ENCODE measurements around the gene FCRL5.
"Not testable (repeated sequence)": the region's sequence is repeated elsewhere in the genome, so short reads cannot be mapped to it uniquely, and the experiment has no call there.

FCRL5 gene

GRCh38 chr1:157562515-157562914 lies 10.2 kb upstream of the FCRL5 start:
- no peak overlapping the region for H3K27ac ChIP-seq
- no peak for TF ChIP-seq CTCF (IDR thresholded peaks at IDR 0.05)
- TF ChIP-seq ZFX (IDR thresholded peaks at IDR 0.05; ENCODE audit: borderline replicate concordance) = no peak

- H3K27ac ChIP-seq = no peak overlapping the region
- TF ChIP-seq CTCF (IDR thresholded peaks at IDR 0.05) (no peak), ZFX (IDR thresholded peaks at IDR 0.05; ENCODE audit: borderline replicate concordance) (no peak)
Measured at GRCh38 chr1:157558119-157558518, 5.8 kb upstream of the FCRL5 start.

- not testable (repeated sequence) for H3K27ac ChIP-seq
Measured at GRCh38 chr1:157548081-157548480, 4.2 kb downstream of the FCRL5 start.

GRCh38 chr1:157542676-157543075 lies 9.6 kb downstream of the FCRL5 start:
- no peak overlapping the region for H3K27ac ChIP-seq
- TF ChIP-seq ZFX (IDR thresholded peaks at IDR 0.05; ENCODE audit: borderline replicate concordance) (no peak), CTCF (IDR thresholded peaks at IDR 0.05) (no peak)

GRCh38 chr1:157540852-157541251 lies 11.5 kb downstream of the FCRL5 start:
- no peak overlapping the region for H3K27ac ChIP-seq
- TF ChIP-seq CTCF (IDR thresholded peaks at IDR 0.05) (no peak), ZFX (IDR thresholded peaks at IDR 0.05; ENCODE audit: borderline replicate concordance) (no peak)

GRCh38 chr1:157540160-157540748 lies 12.1 kb downstream of the FCRL5 start:
- no peak overlapping the region for H3K27ac ChIP-seq
- TF ChIP-seq CTCF (IDR thresholded peaks at IDR 0.05) (no peak), ZFX (IDR thresholded peaks at IDR 0.05; ENCODE audit: borderline replicate concordance) (no peak)

GRCh38 chr1:157539568-157539967 lies 12.7 kb downstream of the FCRL5 start:
- no peak for TF ChIP-seq CTCF (IDR thresholded peaks at IDR 0.05)
- no peak for TF ChIP-seq ZFX (IDR thresholded peaks at IDR 0.05; ENCODE audit: borderline replicate concordance)
- no peak overlapping the region for H3K27ac ChIP-seq

- TF ChIP-seq ZFX (IDR thresholded peaks at IDR 0.05; ENCODE audit: borderline replicate concordance) (no peak), CTCF (IDR thresholded peaks at IDR 0.05) (no peak)
- no peak overlapping the region for H3K27ac ChIP-seq
Measured at GRCh38 chr1:157532569-157532968, 19.7 kb downstream of the FCRL5 start.
